ENCODE measurements around the gene BBS9.

DNA sequence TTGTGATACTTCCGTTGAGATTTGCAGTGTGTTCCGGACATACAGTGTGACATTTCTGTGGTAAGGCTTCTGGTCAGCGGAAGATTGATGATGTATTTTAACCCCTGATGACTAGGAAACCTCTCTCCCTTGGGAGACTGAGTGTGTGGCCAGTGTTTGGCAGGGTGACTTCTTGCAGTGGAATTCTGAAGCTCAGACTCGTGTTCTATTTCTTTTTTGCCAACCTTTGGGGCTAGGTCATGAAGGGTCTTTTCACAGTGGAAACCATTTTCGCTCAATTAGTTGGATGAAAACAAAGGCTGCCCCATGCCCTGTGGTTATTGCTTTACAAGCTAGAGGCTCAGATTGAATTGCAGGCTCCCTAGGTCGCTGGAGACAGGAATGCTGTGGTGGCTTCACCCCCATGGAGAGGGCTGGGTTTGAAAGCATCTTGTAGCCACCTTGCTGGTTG lies 288.9 kb downstream of the BBS9 start:
- TF ChIP-seq CTCF (IDR thresholded peaks at IDR 0.05) (no peak), POLR2A (IDR thresholded peaks at IDR 0.05) (no peak), EP300 (IDR thresholded peaks at IDR 0.05) (no peak)

Measured in tibial nerve (tissue), 4 donors.